ENCODE measurements around the gene SNUPN. TPM values are rescaled to one million over a fixed set of nuclear protein-coding genes. Genes with fewer than 3 reads are reported as not detected.

Gene SNUPN
- polyA plus RNA-seq, 1 experiment, result 36.6 TPM

GRCh38 chr15:75672646-75673425 lies 47.3 kb upstream of the SNUPN start:
- no peak overlapping the region for H3K4me3 ChIP-seq (ENCODE audit: low read depth, low read length)

GRCh38 chr15:75671730-75672602 lies 46.4 kb upstream of the SNUPN start:
- ChIA-PET CTCF (interaction anchor here (0.6 to 1.5 kb wide), 5 partner anchors 8 to 163 kb away, joined by 3 to 6 read pairs (median 4); partner anchors contain the start of gene SNX33), POLR2A (interaction anchor here (0.6 to 3.3 kb wide), 7 partner anchors 11 to 350 kb away, joined by 3 to 32 read pairs (median 5); partner anchors contain the start of genes IMP3, PTPN9 and SNX33)
- Histone ChIP-seq H3K27me3 (ENCODE audit: control insufficient read depth, insufficient read depth, low read length) (no peaks in the 10 kb centered on the region), H3K9me3 (ENCODE audit: control insufficient read depth, insufficient read depth, low read length) (no peaks in the 10 kb centered on the region; the same call in 1 of the 2 replicates), H3K4me3 (ENCODE audit: low read depth, low read length) (no peak overlapping the region), H3K27ac (ENCODE audit: low read depth, low read length) (peak overlapping the region; percentile 61)
- no peak for TF ChIP-seq CTCF (IDR thresholded peaks at IDR 0.05; ENCODE audit: low read depth, low read length)
- no peak for DNase-seq (ENCODE audit: low read depth, low spot score)

More at GRCh38 chr15:75672646-75673425, 47.3 kb upstream of the SNUPN start:
- H3K27ac ChIP-seq (ENCODE audit: low read depth, low read length), result peak overlapping the region; percentile 87
- POLR2A ChIA-PET, result interaction anchor here (0.5 to 3.3 kb wide), 10 partner anchors 12 to 351 kb away, joined by 3 to 32 read pairs (median 5); partner anchors contain the start of genes IMP3, PTPN9, SNUPN and SNX33
- CTCF ChIA-PET, result interaction anchor here (1.0 to 1.7 kb wide), 7 partner anchors 14 to 771 kb away, joined by 3 to 6 read pairs (median 4); partner anchors contain the start of genes MAN2C1 and SNX33
- H3K27me3 ChIP-seq (ENCODE audit: control insufficient read depth, insufficient read depth, low read length), result no peaks in the 10 kb centered on the region
- TF ChIP-seq CTCF (IDR thresholded peaks at IDR 0.05; ENCODE audit: low read depth, low read length), result no peak
- peak; percentile 56 for DNase-seq (ENCODE audit: low read depth, low spot score)
- no peaks in the 10 kb centered on the region; the same call in 1 of the 2 replicates for H3K9me3 ChIP-seq (ENCODE audit: control insufficient read depth, insufficient read depth, low read length)

- no peak for TF ChIP-seq CTCF (IDR thresholded peaks at IDR 0.05; ENCODE audit: low read depth, low read length)
- POLR2A ChIA-PET, result interaction anchor here (1.3 to 1.5 kb wide), 2 partner anchors 9 to 49 kb away, joined by 3 read pairs; no protein-coding TSS in a partner anchor
- DNase-seq (ENCODE audit: low read depth, low spot score), result no peak
- Histone ChIP-seq H3K9me3 (ENCODE audit: control insufficient read depth, insufficient read depth, low read length) (no peaks in the 10 kb centered on the region; the same call in 1 of the 2 replicates), H3K27ac (ENCODE audit: low read depth, low read length) (no peak overlapping the region), H3K27me3 (ENCODE audit: control insufficient read depth, insufficient read depth, low read length) (no peaks in the 10 kb centered on the region), H3K4me3 (ENCODE audit: low read depth, low read length) (no peak overlapping the region)
- CTCF ChIA-PET, result interaction anchor here (1.3 kb wide), 1 partner anchor 17 kb away, joined by 3 read pairs; no protein-coding TSS in a partner anchor
Observed at GRCh38 chr15:75669879-75670212, 44.3 kb upstream of the SNUPN start.

GRCh38 chr15:75669191-75669878 lies 43.8 kb upstream of the SNUPN start:
- POLR2A ChIA-PET, result interaction anchor here (0.5 to 1.5 kb wide), 3 partner anchors 8 to 57 kb away, joined by 3 read pairs; no protein-coding TSS in a partner anchor
- no peaks in the 10 kb centered on the region for H3K27me3 ChIP-seq (ENCODE audit: control insufficient read depth, insufficient read depth, low read length)
- CTCF ChIA-PET, result interaction anchor here (1.0 to 1.3 kb wide), 2 partner anchors 17 to 19 kb away, joined by 3 read pairs; no protein-coding TSS in a partner anchor
- no peak for DNase-seq (ENCODE audit: low read depth, low spot score)
- H3K27ac ChIP-seq (ENCODE audit: low read depth, low read length), result no peak overlapping the region
- no peak overlapping the region for H3K4me3 ChIP-seq (ENCODE audit: low read depth, low read length)
- no peak for TF ChIP-seq CTCF (IDR thresholded peaks at IDR 0.05; ENCODE audit: low read depth, low read length)
- no peaks in the 10 kb centered on the region; the same call in 1 of the 2 replicates for H3K9me3 ChIP-seq (ENCODE audit: control insufficient read depth, insufficient read depth, low read length)
